ENCODE measurements around the gene SEZ6. TPM values are rescaled to one million over a fixed set of nuclear protein-coding genes. Genes with fewer than 3 reads are reported as not detected.

The SEZ6 gene
- polyA plus RNA-seq, 2 of the 4 experiments (the other 2 are of a cell fraction) = not detected

- ChIA-PET POLR2A (no interaction called here), CTCF (interaction anchor here (1.1 to 15.4 kb wide), 5 partner anchors 49 to 232 kb away, joined by 3 to 1025 read pairs (median 7); partner anchors contain the start of gene TLCD1)
- 77% methylated on average over 18 of the region's 18 CpGs for WGBS (ENCODE audit: missing lambda C conversion rate)
- FAIRE-seq (no peak), DNase-seq (ENCODE audit: low read depth in 1 of 2, low spot score in 1 of 2) (no peak), ATAC-seq (no peak; a peak in 1 of 6 replicates)
- no peaks in the 10 kb centered on the region for H3K9me3 ChIP-seq
- TF ChIP-seq HOXA7 (CRISPR knock-in tag; IDR thresholded peaks at IDR 0.05) (no peak), BCL3 (IDR thresholded peaks at IDR 0.05) (no peak), ZNF302 (CRISPR knock-in tag; IDR thresholded peaks at IDR 0.05) (no peak), HOXB5 (CRISPR knock-in tag; IDR thresholded peaks at IDR 0.05) (no peak), MAFK (IDR thresholded peaks at IDR 0.05; ENCODE audit: partially characterized antibody) (no peak), ZFP36 (IDR thresholded peaks at IDR 0.05; ENCODE audit: borderline replicate concordance, partially characterized antibody) (no peak), RFX5 (IDR thresholded peaks at IDR 0.05) (no peak), BHLHE40 (IDR thresholded peaks at IDR 0.05; ENCODE audit: low read depth, low read length) (no peak), MAX (IDR thresholded peaks at IDR 0.05) (no peak), HOXB13 (CRISPR knock-in tag; IDR thresholded peaks at IDR 0.05; ENCODE audit: low read depth) (no peak), CEBPB (IDR thresholded peaks at IDR 0.05) (no peak), KDM5A (IDR thresholded peaks at IDR 0.05) (no peak), ZSCAN20 (CRISPR knock-in tag; IDR thresholded peaks at IDR 0.05) (no peak), NFE2L2 (conservative IDR thresholded peaks at IDR 0.05; ENCODE audit: low read length) (no peak), SMC3 (IDR thresholded peaks at IDR 0.05) (no peak), EHMT2 (IDR thresholded peaks at IDR 0.05; ENCODE audit: low read depth) (no peak), MAZ (IDR thresholded peaks at IDR 0.05; ENCODE audit: borderline replicate concordance, low read depth, low read length) (no peak)
- H3K4me3 ChIP-seq = no peak overlapping the region
- no peak overlapping the region for H3K4me2 ChIP-seq
- H3K27ac ChIP-seq = no peak overlapping the region
- H3K4me1 ChIP-seq = no peaks in the 10 kb centered on the region
Measured at GRCh38 chr17:28958820-28959455, 46.9 kb downstream of the SEZ6 start.

DNA sequence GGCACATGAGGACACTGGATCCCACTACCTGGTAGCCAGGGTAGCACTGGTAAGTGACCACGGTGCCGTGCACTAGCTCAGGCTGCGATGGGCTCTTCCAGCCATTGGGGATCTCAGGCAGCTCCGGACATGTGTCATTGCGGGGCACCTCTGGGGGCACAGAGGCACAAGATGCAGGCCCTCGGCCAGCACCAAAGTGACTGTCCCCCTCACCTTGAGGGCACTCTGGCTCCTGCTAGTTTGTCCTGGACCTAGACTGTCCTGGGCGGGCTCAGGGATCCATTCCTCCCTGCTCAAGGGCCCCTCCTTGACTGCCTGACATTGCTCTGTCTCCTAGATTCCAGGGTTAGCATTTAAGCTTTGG lies 47.9 kb downstream of the SEZ6 start:
- H3K4me1 ChIP-seq = peaks cover 5% of the 10 kb centered on the region
- H3K9me3 ChIP-seq = no peaks in the 10 kb centered on the region
- no peak overlapping the region for H3K4me2 ChIP-seq
- DNase-seq (ENCODE audit: low read depth in 1 of 2, low spot score in 1 of 2) (no peak), FAIRE-seq (no peak), ATAC-seq (no peak)
- ChIA-PET POLR2A (no interaction called here), CTCF (interaction anchor here (0.6 to 15.4 kb wide), 11 partner anchors 7 to 231 kb away, joined by 3 to 1025 read pairs (median 4); partner anchors contain the start of gene TLCD1)
- 79% methylated on average over 7 of the region's 7 CpGs for WGBS (ENCODE audit: missing lambda C conversion rate)
- no peak overlapping the region for H3K27ac ChIP-seq
- no peak overlapping the region for H3K4me3 ChIP-seq
- no peak for TF ChIP-seq NFE2L2 (conservative IDR thresholded peaks at IDR 0.05; ENCODE audit: low read length)
- TF ChIP-seq CHD4 (IDR thresholded peaks at IDR 0.05; ENCODE audit: borderline replicate concordance) = no peak
- TF ChIP-seq, protein P1, sequence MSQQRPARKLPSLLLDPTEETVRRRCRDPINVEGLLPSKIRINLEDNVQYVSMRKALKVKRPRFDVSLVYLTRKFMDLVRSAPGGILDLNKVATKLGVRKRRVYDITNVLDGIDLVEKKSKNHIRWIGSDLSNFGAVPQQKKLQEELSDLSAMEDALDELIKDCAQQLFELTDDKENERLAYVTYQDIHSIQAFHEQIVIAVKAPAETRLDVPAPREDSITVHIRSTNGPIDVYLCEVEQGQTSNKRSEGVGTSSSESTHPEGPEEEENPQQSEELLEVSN (IDR thresholded peaks at IDR 0.05; ENCODE audit: borderline replicate concordance, low read depth) = no peak
- no peak for TF ChIP-seq PHF8 (IDR thresholded peaks at IDR 0.05; ENCODE audit: borderline replicate concordance, low read depth)
- no peak for TF ChIP-seq BCL3 (IDR thresholded peaks at IDR 0.05)
- no peak for TF ChIP-seq KDM1A (IDR thresholded peaks at IDR 0.05; ENCODE audit: low read depth)
- no peak for TF ChIP-seq FOXS1 (CRISPR knock-in tag; IDR thresholded peaks at IDR 0.05)
- no peak for TF ChIP-seq RFX5 (IDR thresholded peaks at IDR 0.05)
- TF ChIP-seq EHF (CRISPR knock-in tag; IDR thresholded peaks at IDR 0.05) = no peak
- no peak for TF ChIP-seq POLR2AphosphoS2 (conservative IDR thresholded peaks at IDR 0.05; ENCODE audit: low read length)
- no peak for TF ChIP-seq MYC (IDR thresholded peaks at IDR 0.05; ENCODE audit: borderline replicate concordance, low read length)
- TF ChIP-seq, protein P2, sequence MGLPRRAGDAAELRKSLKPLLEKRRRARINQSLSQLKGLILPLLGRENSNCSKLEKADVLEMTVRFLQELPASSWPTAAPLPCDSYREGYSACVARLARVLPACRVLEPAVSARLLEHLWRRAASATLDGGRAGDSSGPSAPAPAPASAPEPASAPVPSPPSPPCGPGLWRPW (IDR thresholded peaks at IDR 0.05) = no peak
- TF ChIP-seq HEYL (CRISPR knock-in tag; IDR thresholded peaks at IDR 0.05) = no peak
- no peak for TF ChIP-seq NR3C1 (IDR thresholded peaks at IDR 0.05)
- no peak for TF ChIP-seq CEBPB (IDR thresholded peaks at IDR 0.05)
- TF ChIP-seq, protein P3, sequence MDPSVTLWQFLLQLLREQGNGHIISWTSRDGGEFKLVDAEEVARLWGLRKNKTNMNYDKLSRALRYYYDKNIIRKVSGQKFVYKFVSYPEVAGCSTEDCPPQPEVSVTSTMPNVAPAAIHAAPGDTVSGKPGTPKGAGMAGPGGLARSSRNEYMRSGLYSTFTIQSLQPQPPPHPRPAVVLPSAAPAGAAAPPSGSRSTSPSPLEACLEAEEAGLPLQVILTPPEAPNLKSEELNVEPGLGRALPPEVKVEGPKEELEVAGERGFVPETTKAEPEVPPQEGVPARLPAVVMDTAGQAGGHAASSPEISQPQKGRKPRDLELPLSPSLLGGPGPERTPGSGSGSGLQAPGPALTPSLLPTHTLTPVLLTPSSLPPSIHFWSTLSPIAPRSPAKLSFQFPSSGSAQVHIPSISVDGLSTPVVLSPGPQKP (IDR thresholded peaks at IDR 0.05; ENCODE audit: low read depth, low read length) = no peak
- TF ChIP-seq RNF2 (IDR thresholded peaks at IDR 0.05; ENCODE audit: borderline replicate concordance, low read depth) = no peak
- TF ChIP-seq SMC3 (IDR thresholded peaks at IDR 0.05) = no peak
- no peak for TF ChIP-seq SREBF2 (IDR thresholded peaks at IDR 0.05)
- no peak for TF ChIP-seq RARB (CRISPR knock-in tag; IDR thresholded peaks at IDR 0.05)
